ENCODE measurements around the gene BNIP3. TPM values are rescaled to one million over a fixed set of nuclear protein-coding genes. Genes with fewer than 3 reads are reported as not detected.

Gene BNIP3
- total RNA-seq, 1 donor: 81.4 TPM

GRCh38 chr10:132021504-132022143, 39.9 kb upstream of the BNIP3 start:
- TF ChIP-seq CTCF (IDR thresholded peaks at IDR 0.05; ENCODE audit: insufficient read depth, low read length): no peak

GRCh38 chr10:132021046-132021445, 39.3 kb upstream of the BNIP3 start:
- TF ChIP-seq CTCF (IDR thresholded peaks at IDR 0.05; ENCODE audit: insufficient read depth, low read length): no peak
- no peak overlapping the region for H3K4me3 ChIP-seq (ENCODE audit: low read depth, low read length)
- no peak for DNase-seq (ENCODE audit: low read depth)

More at GRCh38 chr10:132021504-132022143, 39.9 kb upstream of the BNIP3 start:
- no peak overlapping the region for H3K4me3 ChIP-seq (ENCODE audit: low read depth, low read length)
- DNase-seq (ENCODE audit: low read depth): no peak

GRCh38 chr10:132020456-132020855, 38.7 kb upstream of the BNIP3 start:
- DNase-seq (ENCODE audit: low read depth): no peak
- no peak overlapping the region for H3K4me3 ChIP-seq (ENCODE audit: low read depth, low read length)
- TF ChIP-seq CTCF (IDR thresholded peaks at IDR 0.05; ENCODE audit: insufficient read depth, low read length): no peak

- DNase-seq (ENCODE audit: low read depth): no peak
- no peak for TF ChIP-seq CTCF (IDR thresholded peaks at IDR 0.05; ENCODE audit: insufficient read depth, low read length)
- no peak overlapping the region for H3K4me3 ChIP-seq (ENCODE audit: low read depth, low read length)
These were observed 37.6 kb upstream of the BNIP3 start for GRCh38 chr10:132019366-132019765.

- H3K4me3 ChIP-seq (ENCODE audit: low read depth, low read length): no peak overlapping the region
- no peak for TF ChIP-seq CTCF (IDR thresholded peaks at IDR 0.05; ENCODE audit: insufficient read depth, low read length)
- no peak for DNase-seq (ENCODE audit: low read depth)
These were observed 36.7 kb upstream of the BNIP3 start for GRCh38 chr10:132018446-132018845.

- TF ChIP-seq CTCF (IDR thresholded peaks at IDR 0.05; ENCODE audit: insufficient read depth, low read length): no peak
- DNase-seq (ENCODE audit: low read depth): no peak
These were observed 34.8 kb upstream of the BNIP3 start for GRCh38 chr10:132016514-132016913.

GRCh38 chr10:132011445-132011844, 29.7 kb upstream of the BNIP3 start:
- no peak for DNase-seq (ENCODE audit: low read depth)
- no peak overlapping the region for H3K4me3 ChIP-seq (ENCODE audit: low read depth, low read length)
- TF ChIP-seq CTCF (IDR thresholded peaks at IDR 0.05; ENCODE audit: insufficient read depth, low read length): no peak

More at GRCh38 chr10:132016514-132016913, 34.8 kb upstream of the BNIP3 start:
- H3K4me3 ChIP-seq (ENCODE audit: low read depth, low read length): no peak overlapping the region

Data from fibroblast of the aortic adventitia (primary cell).